B cell (primary cell): ENCODE results near the gene STPG3. TPM values are rescaled to one million over a fixed set of nuclear protein-coding genes. Genes with fewer than 3 reads are reported as not detected.

Source experiments
- ATAC-seq: fragments of 200-7000 bp; cut with Tn5 transposase; one replicate; pipeline ENCODE4 v1.10.0; 2021; ENCODE audit warnings: low read depth, mild to moderate bottlenecking, moderate number of reproducible peaks, moderate library complexity
- CTCF ChIA-PET: fragments of 350-600 bp; sonication (Branson Sonifier 250); formaldehyde crosslinking; loops from one replicate; lab custom pipeline; 2021; ENCODE audit warnings: antibody characterized with exemption, inconsistent platforms; lab: Charles Lee
- POLR2A ChIA-PET: fragments of 350-600 bp; sonication (Branson Sonifier 250); formaldehyde crosslinking; loops from one replicate; lab custom pipeline; 2021; ENCODE audit warnings: antibody characterized with exemption; lab: Charles Lee
- DNase-seq: peaks from one replicate; pipeline ENCODE4 v3.0.0; 2013
- H2AFZ ChIP-seq: 2 replicates; pipeline ENCODE4 v1.6.1; 2012; ENCODE audit warnings: mild to moderate bottlenecking, low read depth, low read length; ENCODE audit not compliant: insufficient read depth, poor library complexity, severe bottlenecking
- H3K27ac ChIP-seq, 2 donors: 1 replicate in 1 of 2; 2 replicates in 1 of 2; pipeline ENCODE4 v1.5.1; 2012 to 2013; ENCODE audit warnings: low read length in 2 of 2, mild to moderate bottlenecking in 2 of 2, moderate library complexity in 1 of 2
- H3K27me3 ChIP-seq, 4 experiments: fragments of 200-600 bp in 1 of 4; sonication (generic) in 1 of 4; replicated peaks in 1 of 4; 1 replicate in 2 of 4; 2 replicates in 2 of 4; pipeline versions ENCODE4 v1.6.1 to v1.7.0; 2013 to 2016; ENCODE audit warnings: low read length in 3 of 4, mild to moderate bottlenecking in 2 of 4, mixed read lengths in 1 of 4, moderate library complexity in 1 of 4; ENCODE audit not compliant: insufficient read depth in 4 of 4, control insufficient read depth in 3 of 4; ENCODE audit errors: control extremely low read depth in 1 of 4
- H3K36me3 ChIP-seq, 2 experiments: replicated peaks in 1 of 2; 1 replicate in 1 of 2; 2 replicates in 1 of 2; pipeline versions ENCODE4 v1.6.1 to v1.7.1; 2013; ENCODE audit warnings: low read length in 1 of 2; ENCODE audit not compliant: insufficient read depth in 2 of 2, control insufficient read depth in 1 of 2; ENCODE audit errors: control extremely low read depth in 1 of 2, extremely low read depth in 1 of 2
- H3K4me1 ChIP-seq, 2 donors: fragments of 200-600 bp in 1 of 2; sonication (generic) in 1 of 2; 1 replicate in 1 of 2; 2 replicates in 1 of 2; pipeline versions ENCODE4 v1.5.1 to v1.6.1; 2013 to 2017; ENCODE audit warnings: low read length in 2 of 2; ENCODE audit not compliant: control insufficient read depth in 2 of 2, insufficient read depth in 2 of 2
- H3K4me2 ChIP-seq: replicated peaks from 2 replicates; pipeline ENCODE3; 2012; ENCODE audit warnings: mild to moderate bottlenecking, low read depth, low read length; ENCODE audit not compliant: poor library complexity, severe bottlenecking
- H3K4me3 ChIP-seq, 5 experiments: fragments of 200-600 bp in 1 of 5; sonication (generic) in 1 of 5; 1 replicate in 3 of 5; 2 replicates in 2 of 5; pipeline versions ENCODE4 v1.5.1 to v1.7.0; 2011 to 2016; ENCODE audit warnings: low read length in 4 of 5, mild to moderate bottlenecking in 4 of 5, low read depth in 2 of 5, control low read depth in 1 of 5, moderate library complexity in 1 of 5; ENCODE audit not compliant: insufficient read depth in 1 of 5; ENCODE audit errors: control extremely low read depth in 1 of 5, extremely low read depth in 1 of 5
- H3K79me2 ChIP-seq: fragments of 200-600 bp; sonication (generic); one replicate; pipeline ENCODE4 v1.6.0; 2016; ENCODE audit warnings: low read length; ENCODE audit not compliant: control insufficient read depth, insufficient read depth
- H3K9ac ChIP-seq: fragments of 200-600 bp; sonication (generic); 2 replicates; pipeline ENCODE4 v1.6.1; 2017; ENCODE audit warnings: mild to moderate bottlenecking, low read length, moderate library complexity
- H3K9me3 ChIP-seq, 3 donors: one replicate each; pipeline versions ENCODE4 v1.6.1 to v1.7.1; 2013; ENCODE audit warnings: low read length in 2 of 3; ENCODE audit not compliant: control insufficient read depth in 2 of 3, insufficient read depth in 1 of 3; ENCODE audit errors: control extremely low read depth in 1 of 3
- H4K20me1 ChIP-seq: 2 replicates; pipeline ENCODE4 v1.6.0; 2012; ENCODE audit warnings: mild to moderate bottlenecking, low read length; ENCODE audit not compliant: insufficient read depth, control insufficient read depth, poor library complexity, severe bottlenecking
- H3K27ac Mint-ChIP-seq: one replicate; pipeline ENCODE4 v1.8.0; 2021; ENCODE audit warnings: mixed read lengths
- H3K27me3 Mint-ChIP-seq: one replicate; pipeline ENCODE4 v1.8.0; 2021; ENCODE audit warnings: mixed read lengths
- H3K4me1 Mint-ChIP-seq: one replicate; pipeline ENCODE4 v1.8.0; 2021; ENCODE audit warnings: mixed read lengths
- H3K4me3 Mint-ChIP-seq: one replicate; pipeline ENCODE4 v1.8.0; 2021; ENCODE audit warnings: mixed read lengths
- H3K9me3 Mint-ChIP-seq: one replicate; pipeline ENCODE4 v1.8.0; 2022; ENCODE audit warnings: mixed read lengths; ENCODE audit not compliant: insufficient read depth
- EZH2 ChIP-seq: IDR thresholded peaks from 2 replicates; pipeline ENCODE4 v1.6.1; 2012; ENCODE audit warnings: borderline replicate concordance, low read depth, mild to moderate bottlenecking, moderate library complexity, low read length; ENCODE audit not compliant: insufficient read depth, poor library complexity, severe bottlenecking
- WGBS: methylation state at CpG from one replicate; pipeline ENCODE4 v1.1.5; 2013; ENCODE audit warnings: missing lambda C conversion rate; ENCODE audit not compliant: insufficient coverage; 5-methylcytosine and 5-hydroxymethylcytosine counted together
- intact Hi-C: fragments of 100-400 bp; cut with micrococcal nuclease; formaldehyde crosslinking; loops from one replicate; pipeline ENCODE4 v1.10.0; 2022
- polyA plus RNA-seq: library from polyadenylated mRNA; depleted of rRNA; stranded (reverse); fragments of >200 nt; gene quantifications from 2 replicates; pipeline ENCODE4 v1.2.3, GENCODE V29; 2012
- total RNA-seq, 2 donors: library from RNA; stranded (reverse); fragments of 120-200 nt in 1 of 2; gene quantifications; 1 replicate in 1 of 2; 2 replicates in 1 of 2; pipeline versions ENCODE4 v1.2.3 to v1.2.4, GENCODE V29; 2013 to 2022
- TF ChIP-seq, protein P1 (sequence below): fragments of 200-600 bp; IDR thresholded peaks from one replicate; pipeline ENCODE4 v1.8.0; 2022; ENCODE audit warnings: antibody characterized with exemption, mild to moderate bottlenecking

STPG3 gene
- total and polyA plus RNA-seq, 2 donors (not counting 1 experiment from before 2014, with no cell fraction given) = not detected

DNA sequence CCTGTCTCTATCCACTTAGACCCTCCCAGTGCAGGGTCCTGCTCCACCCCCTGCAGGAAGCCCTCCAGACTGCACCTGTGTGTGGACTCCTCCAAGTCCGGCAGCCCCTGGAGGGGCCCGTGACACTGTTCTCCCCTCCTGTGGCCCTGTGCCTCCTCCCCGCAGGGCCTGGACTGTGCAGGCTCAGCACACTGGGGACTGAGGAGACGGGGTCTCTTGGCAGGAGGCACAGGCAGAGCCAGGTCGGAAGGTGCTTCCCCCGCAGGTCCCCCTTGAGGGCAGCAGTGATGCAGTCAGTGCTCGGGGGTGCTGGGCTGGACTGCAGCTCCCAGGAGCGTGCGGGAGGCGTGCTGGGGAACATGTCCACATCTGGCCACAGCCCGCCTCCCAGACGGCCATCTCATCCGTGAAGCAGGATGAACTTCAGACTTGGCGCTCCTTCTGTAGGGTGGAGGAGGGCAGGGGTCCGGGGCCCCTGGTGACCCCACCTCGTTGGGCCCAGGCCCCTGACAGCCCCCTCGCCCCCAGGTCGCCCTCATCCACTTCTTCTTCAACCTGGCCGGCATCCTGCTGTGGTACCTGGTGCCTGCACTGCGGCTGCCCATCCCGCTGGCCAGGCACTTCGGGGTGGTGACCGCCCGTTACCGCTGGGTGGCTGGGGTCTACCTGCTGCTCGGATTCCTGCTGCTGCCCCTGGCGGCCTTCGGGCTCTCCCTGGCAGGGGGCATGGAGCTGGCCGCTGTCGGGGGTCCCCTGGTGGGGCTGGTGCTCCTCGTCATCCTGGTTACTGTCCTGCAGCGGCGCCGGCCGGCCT lies 15.5 kb upstream of the STPG3 start:
- Mint-ChIP-seq H3K9me3 (no peaks in the 10 kb centered on the region), H3K27me3 (no peaks in the 10 kb centered on the region), H3K4me3 (peak overlapping the region; percentile 65), H3K27ac (peak overlapping the region; percentile 50), H3K4me1 (peaks cover 35% of the 10 kb centered on the region)
- Histone ChIP-seq H3K4me3 (no peak overlapping the region), H4K20me1 (peaks cover 22% of the 10 kb centered on the region), H3K9ac (peak overlapping the region; percentile 26), H3K79me2 (peaks cover 29% of the 10 kb centered on the region), H3K36me3 (no peaks in the 10 kb centered on the region), H3K27ac (peak overlapping the region in 1 of 2 donors; percentile 33), H3K4me1 (peaks cover 37 to 62% of the 10 kb centered on the region in 2 donors), H3K9me3 (peaks cover 0 to 3% (median 0%) of the 10 kb centered on the region in 3 donors), H3K27me3 (peaks cover 0 to 4% (median 0%) of the 10 kb centered on the region in 4 experiments), H2AFZ (peak overlapping the region; percentile 41), H3K4me2 (peak overlapping the region; percentile 72)
- no peak for TF ChIP-seq EZH2
- TF ChIP-seq, protein P1, sequence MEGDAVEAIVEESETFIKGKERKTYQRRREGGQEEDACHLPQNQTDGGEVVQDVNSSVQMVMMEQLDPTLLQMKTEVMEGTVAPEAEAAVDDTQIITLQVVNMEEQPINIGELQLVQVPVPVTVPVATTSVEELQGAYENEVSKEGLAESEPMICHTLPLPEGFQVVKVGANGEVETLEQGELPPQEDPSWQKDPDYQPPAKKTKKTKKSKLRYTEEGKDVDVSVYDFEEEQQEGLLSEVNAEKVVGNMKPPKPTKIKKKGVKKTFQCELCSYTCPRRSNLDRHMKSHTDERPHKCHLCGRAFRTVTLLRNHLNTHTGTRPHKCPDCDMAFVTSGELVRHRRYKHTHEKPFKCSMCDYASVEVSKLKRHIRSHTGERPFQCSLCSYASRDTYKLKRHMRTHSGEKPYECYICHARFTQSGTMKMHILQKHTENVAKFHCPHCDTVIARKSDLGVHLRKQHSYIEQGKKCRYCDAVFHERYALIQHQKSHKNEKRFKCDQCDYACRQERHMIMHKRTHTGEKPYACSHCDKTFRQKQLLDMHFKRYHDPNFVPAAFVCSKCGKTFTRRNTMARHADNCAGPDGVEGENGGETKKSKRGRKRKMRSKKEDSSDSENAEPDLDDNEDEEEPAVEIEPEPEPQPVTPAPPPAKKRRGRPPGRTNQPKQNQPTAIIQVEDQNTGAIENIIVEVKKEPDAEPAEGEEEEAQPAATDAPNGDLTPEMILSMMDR = no peak
- DNase-seq (peak; percentile 45), ATAC-seq (no peak)
- 63% methylated on average over 35 of the region's 35 CpGs for WGBS
- intact Hi-C loops = loop anchor here (1.0 to 2.0 kb wide), 6 partner anchors 12 to 210 kb away; partner anchors contain the start of genes ANAPC2, NPDC1, SSNA1 and TPRN
- ChIA-PET POLR2A (interaction anchor here (0.6 to 1.6 kb wide), 7 partner anchors 12 to 149 kb away, joined by 3 to 10 read pairs (median 4); partner anchors contain the start of genes ANAPC2, CYSRT1, MAN1B1 and SSNA1), CTCF (interaction anchor here (0.9 to 8.9 kb wide), 25 partner anchors 11 to 200 kb away, joined by 3 to 76 read pairs (median 4); partner anchors contain the start of genes ANAPC2, CYSRT1, NELFB and NPDC1)
